Measurements from ENCODE around the gene SYT5. TPM values are rescaled to one million over a fixed set of nuclear protein-coding genes. Genes with fewer than 3 reads are reported as not detected.

SYT5 gene
- total and polyA plus RNA-seq, 9 of the 15 experiments (the other 6 are each of a cell fraction or from before 2014, with no cell fraction given), result 1.3 to 20.9 (median 8.8) TPM

DNA sequence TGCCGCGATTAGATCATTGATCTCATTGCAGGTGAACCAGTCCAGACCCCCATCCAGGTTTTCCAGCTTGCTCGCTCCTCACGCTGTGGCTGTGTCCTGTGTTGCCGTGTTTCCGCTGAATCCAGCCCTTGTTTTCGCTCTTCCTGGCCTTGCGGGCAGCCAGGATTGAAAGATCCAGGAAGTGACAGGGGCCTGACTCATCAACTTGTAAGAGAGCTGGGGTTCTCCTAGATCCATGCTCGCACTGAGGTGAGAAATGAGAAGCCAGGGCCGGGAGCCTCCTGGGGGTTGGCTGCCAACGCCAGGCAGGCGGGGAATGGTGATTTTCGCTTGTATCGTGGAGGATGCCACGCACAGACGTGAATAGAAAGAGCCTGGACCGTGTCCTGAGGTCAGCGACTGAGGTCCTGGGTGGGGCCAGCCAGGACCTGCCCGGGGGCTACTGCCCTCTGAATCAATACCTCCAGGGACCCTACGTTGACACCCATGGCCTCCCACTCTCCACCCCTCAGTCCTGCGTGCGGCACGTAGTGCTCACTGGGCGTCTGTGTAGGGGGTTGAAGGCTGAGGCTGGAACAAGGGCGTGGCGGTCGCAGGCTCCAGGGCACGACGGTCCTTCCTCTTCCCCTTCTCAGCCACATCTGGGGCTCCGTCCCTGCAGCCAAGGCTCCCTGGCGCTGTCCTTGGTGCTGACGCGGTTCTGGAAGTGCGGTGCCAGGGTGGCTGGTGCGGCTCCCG is 36.5 kb upstream of the SYT5 start (continued):
- TF ChIP-seq ZNF143 (CRISPR knock-in tag; IDR thresholded peaks at IDR 0.05) (peak; percentile 66), TCF15 (CRISPR knock-in tag; IDR thresholded peaks at IDR 0.05) (no peak), ZNF324 (CRISPR knock-in tag; IDR thresholded peaks at IDR 0.05) (no peak), ZNF354B (CRISPR knock-in tag; IDR thresholded peaks at IDR 0.05) (no peak), RBM17 (IDR thresholded peaks at IDR 0.05; ENCODE audit: borderline replicate concordance, low read depth, low read length) (no peak), RBM39 (optimal IDR thresholded peaks at IDR 0.05; ENCODE audit: low read depth, low read length) (peak; percentile 94), NR0B1 (IDR thresholded peaks at IDR 0.05; ENCODE audit: partially characterized antibody) (no peak), SMAD2 (IDR thresholded peaks at IDR 0.05; ENCODE audit: low read depth, low read length) (no peak), UBTF (IDR thresholded peaks at IDR 0.05; ENCODE audit: borderline replicate concordance in 1 of 2, low read depth in 2 of 2, low read length in 2 of 2) (peak; percentile 72 to 93), MAFG (tag; conservative IDR thresholded peaks at IDR 0.05) (peak; percentile 92), ZBED1 (IDR thresholded peaks at IDR 0.05) (peak; percentile 88), FOXM1 (IDR thresholded peaks at IDR 0.05; ENCODE audit: low read depth) (peak; percentile 98), FOXM1 (CRISPR knock-in tag; IDR thresholded peaks at IDR 0.05; ENCODE audit: low read depth) (no peak), RAD21 (CRISPR knock-in tag; conservative IDR thresholded peaks at IDR 0.05 in 1 of 2, IDR thresholded peaks at IDR 0.05 in 1 of 2) (peak in 1 of 2 experiments; percentile 40; a peak in 2 of 4 replicates), NEUROD1 (IDR thresholded peaks at IDR 0.05; ENCODE audit: borderline replicate concordance, low read depth, low read length, partially characterized antibody) (peak; percentile 100), WHSC1 (IDR thresholded peaks at IDR 0.05; ENCODE audit: low read length) (no peak)
- TF ChIP-seq, protein P1, sequence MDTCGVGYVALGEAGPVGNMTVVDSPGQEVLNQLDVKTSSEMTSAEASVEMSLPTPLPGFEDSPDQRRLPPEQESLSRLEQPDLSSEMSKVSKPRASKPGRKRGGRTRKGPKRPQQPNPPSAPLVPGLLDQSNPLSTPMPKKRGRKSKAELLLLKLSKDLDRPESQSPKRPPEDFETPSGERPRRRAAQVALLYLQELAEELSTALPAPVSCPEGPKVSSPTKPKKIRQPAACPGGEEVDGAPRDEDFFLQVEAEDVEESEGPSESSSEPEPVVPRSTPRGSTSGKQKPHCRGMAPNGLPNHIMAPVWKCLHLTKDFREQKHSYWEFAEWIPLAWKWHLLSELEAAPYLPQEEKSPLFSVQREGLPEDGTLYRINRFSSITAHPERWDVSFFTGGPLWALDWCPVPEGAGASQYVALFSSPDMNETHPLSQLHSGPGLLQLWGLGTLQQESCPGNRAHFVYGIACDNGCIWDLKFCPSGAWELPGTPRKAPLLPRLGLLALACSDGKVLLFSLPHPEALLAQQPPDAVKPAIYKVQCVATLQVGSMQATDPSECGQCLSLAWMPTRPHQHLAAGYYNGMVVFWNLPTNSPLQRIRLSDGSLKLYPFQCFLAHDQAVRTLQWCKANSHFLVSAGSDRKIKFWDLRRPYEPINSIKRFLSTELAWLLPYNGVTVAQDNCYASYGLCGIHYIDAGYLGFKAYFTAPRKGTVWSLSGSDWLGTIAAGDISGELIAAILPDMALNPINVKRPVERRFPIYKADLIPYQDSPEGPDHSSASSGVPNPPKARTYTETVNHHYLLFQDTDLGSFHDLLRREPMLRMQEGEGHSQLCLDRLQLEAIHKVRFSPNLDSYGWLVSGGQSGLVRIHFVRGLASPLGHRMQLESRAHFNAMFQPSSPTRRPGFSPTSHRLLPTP (IDR thresholded peaks at IDR 0.05; ENCODE audit: borderline replicate concordance, extremely low read depth, insufficient read length), result no peak
- TF ChIP-seq, protein P2, sequence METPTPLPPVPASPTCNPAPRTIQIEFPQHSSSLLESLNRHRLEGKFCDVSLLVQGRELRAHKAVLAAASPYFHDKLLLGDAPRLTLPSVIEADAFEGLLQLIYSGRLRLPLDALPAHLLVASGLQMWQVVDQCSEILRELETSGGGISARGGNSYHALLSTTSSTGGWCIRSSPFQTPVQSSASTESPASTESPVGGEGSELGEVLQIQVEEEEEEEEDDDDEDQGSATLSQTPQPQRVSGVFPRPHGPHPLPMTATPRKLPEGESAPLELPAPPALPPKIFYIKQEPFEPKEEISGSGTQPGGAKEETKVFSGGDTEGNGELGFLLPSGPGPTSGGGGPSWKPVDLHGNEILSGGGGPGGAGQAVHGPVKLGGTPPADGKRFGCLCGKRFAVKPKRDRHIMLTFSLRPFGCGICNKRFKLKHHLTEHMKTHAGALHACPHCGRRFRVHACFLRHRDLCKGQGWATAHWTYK (CRISPR knock-in tag; IDR thresholded peaks at IDR 0.05), result peak; percentile 82
